Right ventricle myocardium inferior (tissue), 1 donor: ENCODE measurements around the gene ADGRL1. TPM values are rescaled to one million over a fixed set of nuclear protein-coding genes. Genes with fewer than 3 reads are reported as not detected.
"Not testable (repeated sequence)": the region's sequence is repeated elsewhere in the genome, so short reads cannot be mapped to it uniquely, and the experiment has no call there.

Experiments
- ATAC-seq: fragments of 200-7000 bp; cut with Tn5 transposase; one replicate; pipeline ENCODE4 v1.9.1; 2020; ENCODE audit warnings: mild to moderate bottlenecking, moderate library complexity
- DNase-seq: peaks from one replicate; pipeline ENCODE4 v3.0.0; 2021; ENCODE audit errors: missing footprints
- intact Hi-C: fragments of 100-400 bp; cut with DNase I; formaldehyde crosslinking; loops from one replicate; pipeline ENCODE4 v1.11.0; 2022
- total RNA-seq: library from RNA; stranded (reverse); fragmentation: NEBNext Ultra II Directional; extraction: Animal tissue kit (Norgen Biotek cat#: 25700); gene quantifications from one replicate; pipeline ENCODE4 v1.2.1, GENCODE V29; 2021
- donor health status: DM: no; HTN: yes; CAD: no; lungs with severe emphysema.

ADGRL1 gene
- total RNA-seq, 1 donor from 2014 or later = 27.0 TPM

- no peak for DNase-seq
- intact Hi-C loops = no loop called here
- ATAC-seq = no peak
These were observed 55.0 kb downstream of the ADGRL1 start for GRCh38 chr19:14150770-14151661.

- intact Hi-C loops = no loop called here
- ATAC-seq (no peak), DNase-seq (no peak)
These were observed 55.8 kb downstream of the ADGRL1 start for GRCh38 chr19:14150041-14150769.

- peak; percentile 62 for ATAC-seq
- DNase-seq = peak; percentile 94
- intact Hi-C loops = loop anchor here (5.0 to 10.0 kb wide), 3 partner anchors 198 to 325 kb away; partner anchors contain the start of gene PTGER1
These were observed 56.4 kb downstream of the ADGRL1 start for GRCh38 chr19:14149509-14149994.

GRCh38 chr19:14148751-14149410 lies 57.1 kb downstream of the ADGRL1 start:
- DNase-seq = no peak
- ATAC-seq = no peak
- intact Hi-C loops = loop anchor here (5.0 to 10.0 kb wide), 3 partner anchors 198 to 326 kb away; partner anchors contain the start of gene PTGER1

- ATAC-seq (peak; percentile 83), DNase-seq (peak; percentile 83)
- intact Hi-C loops = loop anchor here (5.0 to 10.0 kb wide), 3 partner anchors 199 to 327 kb away; partner anchors contain the start of gene PTGER1
These were observed 58.0 kb downstream of the ADGRL1 start for GRCh38 chr19:14147797-14148605.

- DNase-seq (no peak), ATAC-seq (no peak)
- intact Hi-C loops = loop anchor here (5.0 to 10.0 kb wide), 3 partner anchors 200 to 328 kb away; partner anchors contain the start of gene PTGER1
These were observed 59.2 kb downstream of the ADGRL1 start for GRCh38 chr19:14146789-14147216.

- DNase-seq, ATAC-seq: not testable (repeated sequence)
- intact Hi-C loops = loop anchor here (5.0 to 10.0 kb wide), 3 partner anchors 201 to 329 kb away; partner anchors contain the start of gene PTGER1
These were observed 59.8 kb downstream of the ADGRL1 start for GRCh38 chr19:14146169-14146568.

- intact Hi-C loops = loop anchor here (5.0 to 10.0 kb wide), 3 partner anchors 202 to 329 kb away; partner anchors contain the start of gene PTGER1
- ATAC-seq (no peak), DNase-seq (no peak)
These were observed 60.6 kb downstream of the ADGRL1 start for GRCh38 chr19:14145381-14145780.

- intact Hi-C loops = loop anchor here (10.0 kb wide), 1 partner anchor 332 kb away; the partner anchor contains the start of gene PTGER1
- ATAC-seq (no peak), DNase-seq (no peak)
These were observed 63.4 kb downstream of the ADGRL1 start for GRCh38 chr19:14142262-14143190.

GRCh38 chr19:14141041-14141440 lies 64.9 kb downstream of the ADGRL1 start:
- no peak for ATAC-seq
- intact Hi-C loops = loop anchor here (10.0 kb wide), 1 partner anchor 334 kb away; the partner anchor contains the start of gene PTGER1
- no peak for DNase-seq

GRCh38 chr19:14139944-14140343 lies 66.0 kb downstream of the ADGRL1 start:
- ATAC-seq (no peak), DNase-seq (no peak)
- intact Hi-C loops = loop anchor here (10.0 kb wide), 1 partner anchor 335 kb away; the partner anchor contains the start of gene PTGER1

GRCh38 chr19:14138576-14139265 lies 67.2 kb downstream of the ADGRL1 start:
- intact Hi-C loops = no loop called here
- ATAC-seq (peak; percentile 7), DNase-seq (no peak)

- DNase-seq = peak; percentile 99
- ATAC-seq = peak; percentile 96
- intact Hi-C loops = loop anchor here (1.0 to 2.0 kb wide), 2 partner anchors 46 to 56 kb away; partner anchors contain the start of gene SAMD1
These were observed 69.3 kb downstream of the ADGRL1 start, which contains the start of gene ASF1B for GRCh38 chr19:14136509-14137281. Gene ASF1B (minus strand): TSS chr19:14136589. CDS start chr19:14136456, 133 bp downstream.

GRCh38 chr19:14135985-14136508 lies 69.9 kb downstream of the ADGRL1 start:
- intact Hi-C loops = loop anchor here (2.0 kb wide), 1 partner anchor 55 kb away; no protein-coding TSS in a partner anchor
- no peak for DNase-seq
- no peak for ATAC-seq

- DNase-seq (no peak), ATAC-seq (no peak)
- intact Hi-C loops = no loop called here
These were observed 70.6 kb downstream of the ADGRL1 start for GRCh38 chr19:14135355-14135754.
